Measurements from ENCODE around the gene GADD45B. TPM values are rescaled to one million over a fixed set of nuclear protein-coding genes. Genes with fewer than 3 reads are reported as not detected.
A peak's percentile ranks its signal among the peaks of the same experiment; 100 is the strongest.
"Not testable (repeated sequence)": the region's sequence is repeated elsewhere in the genome, so short reads cannot be mapped to it uniquely, and the experiment has no call there.

The GADD45B gene
- total and polyA plus RNA-seq, 3 experiments from 2014 or later = 51.1 to 90.7 (median 53.7) TPM

DNA sequence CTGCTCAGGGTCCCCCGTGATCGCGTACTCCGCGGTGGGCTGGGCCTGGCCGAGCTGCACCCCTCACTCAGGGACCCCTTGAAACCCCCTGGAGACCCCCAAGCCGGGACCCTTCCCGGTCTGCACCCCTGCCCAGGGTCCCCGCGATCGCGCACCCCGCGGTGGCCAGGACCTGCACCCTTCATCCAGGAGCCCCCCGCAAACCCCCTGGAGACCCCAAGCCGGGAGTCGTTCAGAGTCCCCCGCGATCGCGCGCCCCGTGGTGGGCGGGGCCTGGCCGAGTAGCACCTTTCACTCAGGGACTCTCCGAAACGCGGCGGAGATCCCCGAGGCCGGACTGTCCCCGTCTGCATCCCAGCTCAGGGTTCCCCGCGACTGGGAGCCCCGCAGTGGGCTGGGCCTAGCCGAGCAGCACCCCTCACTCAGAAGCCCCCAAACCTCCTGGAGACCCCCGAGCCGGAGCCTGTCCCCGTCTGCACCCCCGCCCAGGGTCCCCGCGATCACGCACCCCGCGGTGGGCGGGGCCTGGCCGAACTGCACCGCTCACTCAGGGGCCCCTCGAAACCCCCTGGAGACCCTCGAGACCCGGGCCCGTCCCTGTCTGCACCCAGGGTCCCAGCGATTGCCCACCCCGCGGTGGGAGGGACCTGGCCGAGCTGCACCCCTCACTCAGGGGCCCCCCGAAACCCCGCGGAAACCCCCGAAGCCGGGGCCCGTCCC, 19.9 kb upstream of the GADD45B start:
- Mint-ChIP-seq H3K27ac (peak overlapping the region in 7 of 8 donors; percentile 58 to 92 (median 88)), H3K36me3 (peaks cover 0 to 6% (median 0%) of the 10 kb centered on the region in 3 donors), H3K4me3 (peak overlapping the region; percentile 76 to 93 (median 88)), H3K27me3 (peaks cover 0 to 1% of the 10 kb centered on the region in 2 donors), H3K9me3 (no peaks in the 10 kb centered on the region), H3K4me1 (peaks cover 15 to 21% (median 15%) of the 10 kb centered on the region in 3 donors)
- CTCF ChIA-PET = interaction anchor here (0.7 to 1.4 kb wide), 4 partner anchors 16 to 124 kb away, joined by 3 to 5 read pairs (median 4); no protein-coding TSS in a partner anchor
- peak; percentile 28 to 73 (median 55) for DNase-seq
- Histone ChIP-seq H3K27ac (ENCODE audit: low read depth, low read length) (peak overlapping the region; percentile 74), H3K4me3 (ENCODE audit: low read length) (peak overlapping the region; percentile 78), H3K4me1 (ENCODE audit: insufficient read depth, low read length) (peaks cover 15% of the 10 kb centered on the region), H3K27me3 (ENCODE audit: insufficient read depth, low read length, poor library complexity, severe bottlenecking) (no peaks in the 10 kb centered on the region), H3K9me3 (ENCODE audit: low read length) (no peaks in the 10 kb centered on the region), H3K36me3 (ENCODE audit: insufficient read depth, low read length) (no peaks in the 10 kb centered on the region)
- POLR2A ChIA-PET = interaction anchor here (0.6 to 3.0 kb wide), 6 partner anchors 13 to 371 kb away, joined by 3 to 24 read pairs (median 6); partner anchors contain the start of genes GADD45B and TIMM13

- Mint-ChIP-seq H3K4me1 (peaks cover 20 to 29% (median 23%) of the 10 kb centered on the region in 3 donors), H3K9me3 (no peaks in the 10 kb centered on the region), H3K4me3 (peak overlapping the region; percentile 83 to 91 (median 87)), H3K27me3 (peaks cover 0 to 1% of the 10 kb centered on the region in 2 donors), H3K36me3 (peaks cover 0 to 1% (median 0%) of the 10 kb centered on the region in 3 donors), H3K27ac (peak overlapping the region; percentile 91 to 98 (median 96))
- Histone ChIP-seq H3K36me3 (ENCODE audit: insufficient read depth, low read length) (no peaks in the 10 kb centered on the region), H3K4me1 (ENCODE audit: insufficient read depth, low read length) (peaks cover 23% of the 10 kb centered on the region), H3K4me3 (ENCODE audit: low read length) (peak overlapping the region; percentile 60), H3K27ac (ENCODE audit: low read depth, low read length) (no peak overlapping the region), H3K27me3 (ENCODE audit: insufficient read depth, low read length, poor library complexity, severe bottlenecking) (no peaks in the 10 kb centered on the region), H3K9me3 (ENCODE audit: low read length) (no peaks in the 10 kb centered on the region)
- ChIA-PET CTCF (interaction anchor here (0.7 to 1.5 kb wide), 3 partner anchors 30 to 163 kb away, joined by 3 to 5 read pairs (median 5); no protein-coding TSS in a partner anchor), POLR2A (interaction anchor here (0.5 to 3.0 kb wide), 6 partner anchors 19 to 163 kb away, joined by 3 to 24 read pairs (median 6); partner anchors contain the start of genes GADD45B and TIMM13)
- no peak for DNase-seq
These were observed 18.4 kb upstream of the GADD45B start for GRCh38 chr19:2457394-2458037.

DNA sequence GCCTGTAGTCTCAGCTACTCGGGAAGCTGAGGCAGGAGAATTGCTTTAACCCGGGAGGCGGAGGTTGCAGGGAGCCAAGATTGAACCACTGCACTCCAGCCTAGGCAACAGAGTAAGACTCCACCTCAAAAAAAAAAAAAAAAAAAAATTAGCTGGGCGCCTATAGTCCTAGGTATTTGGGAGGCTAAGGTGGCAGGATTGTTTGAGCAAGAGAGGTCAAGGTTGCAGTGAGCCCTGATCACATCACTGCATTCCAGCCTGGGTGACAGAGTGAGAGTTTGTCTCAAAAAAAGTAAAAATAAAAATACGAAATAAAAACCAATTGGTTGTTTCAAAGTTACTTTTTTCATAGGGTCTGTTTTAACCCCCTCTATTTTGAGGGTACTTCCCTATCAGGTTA, 17.9 kb upstream of the GADD45B start:
- Histone ChIP-seq H3K4me1 (ENCODE audit: insufficient read depth, low read length) (peaks cover 23% of the 10 kb centered on the region), H3K27ac (ENCODE audit: low read depth, low read length) (no peak overlapping the region), H3K27me3 (ENCODE audit: insufficient read depth, low read length, poor library complexity, severe bottlenecking) (no peaks in the 10 kb centered on the region), H3K4me3 (ENCODE audit: low read length) (no peak overlapping the region), H3K9me3 (ENCODE audit: low read length) (no peaks in the 10 kb centered on the region), H3K36me3 (ENCODE audit: insufficient read depth, low read length) (no peaks in the 10 kb centered on the region)
- POLR2A ChIA-PET = interaction anchor here (0.5 to 3.0 kb wide), 2 partner anchors 18 to 49 kb away, joined by 3 to 24 read pairs; partner anchors contain the start of gene GADD45B
- Mint-ChIP-seq H3K27ac (peak overlapping the region in 1 of 8 donors; percentile 39), H3K4me1 (peaks cover 20 to 29% (median 23%) of the 10 kb centered on the region in 3 donors), H3K4me3 (peak overlapping the region in 4 of 7 donors; percentile 5 to 66 (median 37)), H3K27me3 (peaks cover 0 to 1% of the 10 kb centered on the region in 2 donors), H3K9me3 (no peaks in the 10 kb centered on the region), H3K36me3 (peaks cover 0 to 1% (median 0%) of the 10 kb centered on the region in 3 donors)
- CTCF ChIA-PET = interaction anchor here (1.5 kb wide), 1 partner anchor 30 kb away, joined by 5 read pairs; no protein-coding TSS in a partner anchor
- no peak for DNase-seq

DNA sequence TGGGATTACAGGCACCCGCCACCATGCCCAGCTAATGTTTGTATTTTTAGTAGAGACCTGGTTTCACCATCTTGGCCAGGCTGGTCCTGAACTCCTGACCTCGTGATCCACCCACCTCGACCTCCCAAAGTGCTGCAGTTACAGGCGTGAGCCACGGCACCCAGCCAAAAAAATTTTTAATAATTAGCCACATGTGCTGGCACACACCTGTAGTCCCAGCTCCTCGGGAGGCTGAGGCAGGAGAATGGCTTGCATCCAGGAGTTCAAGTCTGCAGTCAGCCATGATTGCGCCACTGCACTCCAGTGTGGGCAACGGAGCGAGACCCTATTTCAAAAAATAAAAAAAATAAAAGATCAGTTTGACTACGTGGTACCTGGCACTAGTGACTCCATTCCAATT, 17.2 kb upstream of the GADD45B start:
- H3K4me1 ChIP-seq (ENCODE audit: insufficient read depth, low read length) = peaks cover 23% of the 10 kb centered on the region
- H3K27me3 ChIP-seq (ENCODE audit: insufficient read depth, low read length, poor library complexity, severe bottlenecking); DNase-seq; H3K27me3 Mint-ChIP-seq; H3K27ac ChIP-seq (ENCODE audit: low read depth, low read length); H3K4me3 ChIP-seq (ENCODE audit: low read length); H3K9me3 Mint-ChIP-seq; H3K9me3 ChIP-seq (ENCODE audit: low read length); POLR2A ChIA-PET; H3K36me3 Mint-ChIP-seq; CTCF ChIA-PET; H3K36me3 ChIP-seq (ENCODE audit: insufficient read depth, low read length): not testable (repeated sequence)
- Mint-ChIP-seq H3K4me1 (peaks cover 20 to 29% (median 23%) of the 10 kb centered on the region in 3 donors), H3K27ac (peak overlapping the region in 2 of 8 donors; percentile 39 to 78), H3K4me3 (peak overlapping the region in 1 of 7 donors; percentile 61)

DNA sequence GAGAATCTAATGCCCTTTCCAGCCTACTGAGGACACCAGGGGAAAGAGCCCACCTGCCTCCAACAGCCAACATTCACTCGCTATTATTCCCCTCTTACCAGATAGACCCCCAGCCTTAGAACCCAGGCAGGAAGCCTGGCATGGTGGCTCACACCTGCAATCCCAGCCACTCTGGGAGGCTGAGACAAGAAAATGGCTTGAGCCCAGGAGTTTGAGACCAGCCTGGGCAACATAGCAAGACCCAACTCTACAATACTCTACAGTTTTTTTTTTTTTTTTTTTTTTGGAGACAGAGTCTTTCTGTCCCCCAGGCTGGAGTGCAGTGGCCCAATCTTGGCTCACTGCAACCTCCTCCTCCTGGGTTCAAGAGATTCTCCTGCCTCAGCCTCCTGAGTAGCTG, 15.7 kb upstream of the GADD45B start:
- no peak overlapping the region for H3K4me3 ChIP-seq (ENCODE audit: low read length)
- H3K4me3 Mint-ChIP-seq = peak overlapping the region in 4 of 7 donors; percentile 15 to 72 (median 42)
- ChIA-PET POLR2A (no interaction called here), CTCF (interaction anchor here (1.2 to 1.4 kb wide), 2 partner anchors 13 to 16 kb away, joined by 3 to 6 read pairs; partner anchors contain the start of gene GADD45B)
- peak overlapping the region in 2 of 8 donors; percentile 12 to 42 for H3K27ac Mint-ChIP-seq
- no peaks in the 10 kb centered on the region for H3K9me3 Mint-ChIP-seq
- peaks cover 12 to 18% (median 16%) of the 10 kb centered on the region in 3 donors for H3K4me1 Mint-ChIP-seq
- H3K9me3 ChIP-seq (ENCODE audit: low read length) = no peaks in the 10 kb centered on the region
- peaks cover 0 to 1% (median 0%) of the 10 kb centered on the region in 3 donors for H3K36me3 Mint-ChIP-seq
- peaks cover 0 to 1% of the 10 kb centered on the region in 2 donors for H3K27me3 Mint-ChIP-seq
- no peak for DNase-seq
- H3K4me1 ChIP-seq (ENCODE audit: insufficient read depth, low read length) = peaks cover 20% of the 10 kb centered on the region
- H3K27me3 ChIP-seq (ENCODE audit: insufficient read depth, low read length, poor library complexity, severe bottlenecking) = no peaks in the 10 kb centered on the region
- no peaks in the 10 kb centered on the region for H3K36me3 ChIP-seq (ENCODE audit: insufficient read depth, low read length)
- H3K27ac ChIP-seq (ENCODE audit: low read depth, low read length) = no peak overlapping the region

GRCh38 chr19:2461751-2462634, 13.9 kb upstream of the GADD45B start:
- Mint-ChIP-seq H3K9me3 (no peaks in the 10 kb centered on the region), H3K4me3 (peak overlapping the region; percentile 75 to 87 (median 79)), H3K27me3 (peaks cover 0 to 1% of the 10 kb centered on the region in 2 donors), H3K27ac (peak overlapping the region in 2 of 8 donors; percentile 43 to 94), H3K4me1 (peaks cover 8 to 13% (median 11%) of the 10 kb centered on the region in 3 donors), H3K36me3 (no peaks in the 10 kb centered on the region)
- Histone ChIP-seq H3K36me3 (ENCODE audit: insufficient read depth, low read length) (no peaks in the 10 kb centered on the region), H3K9me3 (ENCODE audit: low read length) (no peaks in the 10 kb centered on the region), H3K4me3 (ENCODE audit: low read length) (peak overlapping the region; percentile 73), H3K27me3 (ENCODE audit: insufficient read depth, low read length, poor library complexity, severe bottlenecking) (no peaks in the 10 kb centered on the region), H3K4me1 (ENCODE audit: insufficient read depth, low read length) (peaks cover 12% of the 10 kb centered on the region), H3K27ac (ENCODE audit: low read depth, low read length) (no peak overlapping the region)
- CTCF ChIA-PET = interaction anchor here (1.4 to 2.1 kb wide), 2 partner anchors 11 to 152 kb away, joined by 4 to 6 read pairs; no protein-coding TSS in a partner anchor
- POLR2A ChIA-PET = interaction anchor here (0.6 to 1.0 kb wide), 3 partner anchors 14 to 239 kb away, joined by 3 to 6 read pairs (median 5); partner anchors contain the start of gene GADD45B
- DNase-seq = peak in 4 of 5 donors; percentile 33 to 55 (median 35)

Data from CD8-positive, alpha-beta memory T cell (primary cell).